Neural cell (in vitro differentiated cells): Measurements from ENCODE around the gene MCCD1. TPM values are rescaled to one million over a fixed set of nuclear protein-coding genes. Genes with fewer than 3 reads are reported as not detected.

ENCODE experiments used
- H2AFZ ChIP-seq: fragments of 200-600, 300-800 bp; sonication (generic), shearing (Covaris generic); 2 replicates; pipeline ENCODE4 v1.6.0; 2014; ENCODE audit warnings: low read depth, mild to moderate bottlenecking, antibody characterized with exemption, low read length, moderate library complexity
- H3F3A ChIP-seq: fragments of 200-600 bp; shearing (Covaris generic); 2 replicates; pipeline ENCODE4 v1.6.1; 2016; ENCODE audit warnings: mild to moderate bottlenecking, moderate library complexity, mixed read lengths, antibody characterized with exemption, low read length; ENCODE audit not compliant: insufficient read depth, poor library complexity, severe bottlenecking
- H3K27ac ChIP-seq: fragments of 200-600, 300-800 bp; sonication (generic), shearing (Covaris generic); 2 replicates; pipeline ENCODE4 v1.5.1; 2014; ENCODE audit warnings: mild to moderate bottlenecking, low read length, moderate library complexity
- H3K27me3 ChIP-seq: fragments of 300-800, 200-600 bp; sonication (generic), shearing (Covaris generic); 2 replicates; pipeline ENCODE4 v1.6.0; 2014; ENCODE audit warnings: mild to moderate bottlenecking, low read depth, low read length, moderate library complexity; ENCODE audit not compliant: insufficient read depth
- H3K36me3 ChIP-seq: fragments of 300-800, 200-600 bp; sonication (generic), shearing (Covaris generic); 2 replicates; pipeline ENCODE4 v1.5.1; 2014; ENCODE audit warnings: mild to moderate bottlenecking, antibody characterized with exemption, low read length, moderate library complexity; ENCODE audit not compliant: insufficient read depth
- H3K4me2 ChIP-seq: fragments of 300-800, 200-600 bp; sonication (generic), shearing (Covaris generic); 2 replicates; pipeline ENCODE4 v1.6.0; 2014; ENCODE audit warnings: mild to moderate bottlenecking, low read length
- H3K4me3 ChIP-seq: fragments of 300-800, 200-600 bp; sonication (generic), shearing (Covaris generic); 2 replicates; pipeline ENCODE4 v1.5.1; 2014; ENCODE audit warnings: mild to moderate bottlenecking, low read length, moderate library complexity
- H3K79me2 ChIP-seq: fragments of 200-600 bp; shearing (Covaris generic); replicated peaks from 2 replicates; pipeline ENCODE4 v1.6.0; 2014; ENCODE audit warnings: mild to moderate bottlenecking, low read length, moderate library complexity; ENCODE audit not compliant: insufficient read depth
- H3K9ac ChIP-seq: fragments of 300-800, 200-600 bp; sonication (generic), shearing (Covaris generic); 2 replicates; pipeline ENCODE4 v1.6.1; 2016; ENCODE audit warnings: mild to moderate bottlenecking, low read length, mixed read lengths
- H3K9me2 ChIP-seq: fragments of 200-600 bp; shearing (Covaris generic); 2 replicates; pipeline ENCODE4 v1.6.1; 2016; ENCODE audit warnings: mild to moderate bottlenecking, low read length, mixed read lengths; ENCODE audit not compliant: insufficient read depth
- H3K9me3 ChIP-seq: fragments of 200-600, 300-800 bp; sonication (generic), shearing (Covaris generic); 2 replicates; pipeline ENCODE4 v1.6.1; 2016; ENCODE audit warnings: mild to moderate bottlenecking, mixed run types, low read length, moderate library complexity, mixed read lengths
- H4K20me1 ChIP-seq: fragments of 200-600 bp; shearing (Covaris generic); 2 replicates; pipeline ENCODE4 v1.6.1; 2016; ENCODE audit warnings: mild to moderate bottlenecking, mixed run types; ENCODE audit not compliant: insufficient read depth
- CTCF ChIP-seq: fragments of 450-650 bp; IDR thresholded peaks from 2 replicates; pipeline ENCODE4 v1.5.1; 2014; ENCODE audit warnings: antibody characterized with exemption, mild to moderate bottlenecking, moderate library complexity; ENCODE audit not compliant: poor library complexity, severe bottlenecking
- EP300 ChIP-seq: fragments of 450-650 bp; conservative IDR thresholded peaks from 2 replicates; pipeline ENCODE4 v1.6.1; 2014; ENCODE audit warnings: antibody characterized with exemption, mild to moderate bottlenecking, moderate library complexity; ENCODE audit not compliant: poor library complexity, severe bottlenecking
- EZH2 ChIP-seq: fragments of 200-600, 300-800 bp; shearing (Covaris generic), sonication (generic); IDR thresholded peaks from 2 replicates; pipeline ENCODE4 v1.6.1; 2014; ENCODE audit warnings: antibody characterized with exemption, low read length, borderline replicate concordance, mild to moderate bottlenecking; ENCODE audit not compliant: insufficient read depth, poor library complexity, severe bottlenecking
- MXI1 ChIP-seq: fragments of 450-650 bp; conservative IDR thresholded peaks from 2 replicates; pipeline ENCODE4 v1.6.1; 2014; ENCODE audit warnings: antibody characterized with exemption, mild to moderate bottlenecking; ENCODE audit not compliant: poor library complexity, severe bottlenecking
- POLR2AphosphoS5 ChIP-seq: IDR thresholded peaks from 2 replicates; pipeline ENCODE4 v1.6.1; 2012
- RAD21 ChIP-seq: fragments of 450-650 bp; conservative IDR thresholded peaks from 2 replicates; pipeline ENCODE4 v1.6.1; 2014; ENCODE audit warnings: antibody characterized with exemption, mild to moderate bottlenecking, moderate library complexity
- REST ChIP-seq: IDR thresholded peaks from 2 replicates; pipeline ENCODE4 v1.6.1; 2012; ENCODE audit warnings: borderline replicate concordance
- SMC3 ChIP-seq: fragments of 450-650 bp; conservative IDR thresholded peaks from 2 replicates; pipeline ENCODE4 v1.6.1; 2014; ENCODE audit warnings: antibody characterized with exemption, mild to moderate bottlenecking, moderate library complexity; ENCODE audit not compliant: poor library complexity
- TAF1 ChIP-seq: IDR thresholded peaks from 2 replicates; pipeline ENCODE4 v1.6.1; 2012; ENCODE audit warnings: low read depth
- polyA plus RNA-seq: library from polyadenylated mRNA; depleted of rRNA; stranded (reverse); fragments of >200 nt; gene quantifications from 2 replicates; pipeline ENCODE4 v1.2.3, GENCODE V29; 2014

Gene MCCD1
- polyA plus RNA-seq, 1 donor from 2014 or later = not detected

GRCh38 chr6:31575335-31575901 lies 46.7 kb downstream of the MCCD1 start, which contains the start of gene TNF:
TSS of gene TNF (plus strand) at chr6:31575565. CDS start at chr6:31575742, 177 bp downstream.
- H3K4me2 ChIP-seq = no peak within 1 kb of the TSS
- TF ChIP-seq SMC3 = no peak
- no peaks in the 10 kb centered on the region for H3K9me3 ChIP-seq
- H4K20me1 ChIP-seq = no peaks in the 10 kb centered on the region
- no peaks in the 10 kb centered on the region for H3K36me3 ChIP-seq
- H3K79me2 ChIP-seq = no peaks in the 10 kb centered on the region
- no peaks in the 10 kb centered on the region for H3F3A ChIP-seq
- no peak within 1 kb of the TSS for H2AFZ ChIP-seq
- H3K27ac ChIP-seq = no peak within 1 kb of the TSS
- no peaks in the 10 kb centered on the region for H3K9me2 ChIP-seq
- no peak within 1 kb of the TSS for H3K9ac ChIP-seq
- H3K4me3 ChIP-seq = no peak within 1 kb of the TSS
- no peaks in the 10 kb centered on the region for H3K27me3 ChIP-seq

GRCh38 chr6:31575952-31576685 lies 47.4 kb downstream of the MCCD1 start:
- Histone ChIP-seq H3K4me2 (no peak overlapping the region), H3F3A (no peaks in the 10 kb centered on the region), H3K27ac (no peak overlapping the region), H3K4me3 (no peak overlapping the region), H3K36me3 (no peaks in the 10 kb centered on the region), H3K27me3 (peaks cover 4% of the 10 kb centered on the region), H3K79me2 (no peaks in the 10 kb centered on the region), H2AFZ (no peak overlapping the region), H3K9me3 (no peaks in the 10 kb centered on the region), H3K9me2 (no peaks in the 10 kb centered on the region), H3K9ac (no peak overlapping the region), H4K20me1 (no peaks in the 10 kb centered on the region)
- TF ChIP-seq RAD21 = no peak
- no peak for TF ChIP-seq TAF1
- TF ChIP-seq MXI1 = no peak
- no peak for TF ChIP-seq REST
- no peak for TF ChIP-seq EP300
- TF ChIP-seq POLR2AphosphoS5 = no peak
- no peak for TF ChIP-seq EZH2
- TF ChIP-seq SMC3 = no peak
- no peak for TF ChIP-seq CTCF
